DMS 273 (cell line): Measurements from ENCODE around the gene AFF3.
"Not testable (repeated sequence)": the region's sequence is repeated elsewhere in the genome, so short reads cannot be mapped to it uniquely, and the experiment has no call there.

Source experiments
- DNase-seq: peaks from one replicate; lab custom pipeline; 2025; ENCODE audit not compliant: unreplicated experiment; lab: John Stamatoyannopoulos, UW

The AFF3 gene

DNA sequence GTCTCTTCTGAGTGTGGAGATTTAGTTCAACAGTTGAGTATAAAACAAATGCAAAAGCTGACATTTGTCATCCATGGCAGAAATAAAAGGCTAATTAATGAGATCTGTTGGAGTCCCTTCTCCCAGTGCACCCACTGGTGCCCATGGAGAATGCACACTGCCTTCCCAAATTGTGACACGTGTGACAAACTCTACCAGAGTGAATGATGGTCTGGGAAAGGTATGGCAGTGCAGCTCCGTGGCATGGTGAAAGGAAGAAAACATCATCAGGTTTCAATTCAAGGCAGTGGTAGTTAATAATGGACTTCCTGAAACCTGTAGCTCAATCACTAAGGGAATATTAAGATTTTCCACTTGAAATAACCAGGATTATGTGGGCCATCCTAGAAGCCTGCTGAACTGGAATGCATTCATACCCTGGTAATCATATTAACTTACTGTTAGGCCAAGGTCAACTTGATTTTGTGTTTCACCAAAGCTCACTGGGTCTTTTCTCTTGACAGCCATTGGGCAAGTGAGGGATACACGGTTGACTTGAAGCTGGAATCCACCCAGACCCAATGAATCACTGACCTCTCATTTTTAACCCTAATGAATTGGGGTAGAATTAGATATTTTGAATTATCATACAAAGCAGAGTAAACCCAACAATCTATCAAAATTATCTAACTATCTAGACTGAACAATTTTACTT lies 167.6 kb downstream of the AFF3 start:
- no peak for DNase-seq

DNA sequence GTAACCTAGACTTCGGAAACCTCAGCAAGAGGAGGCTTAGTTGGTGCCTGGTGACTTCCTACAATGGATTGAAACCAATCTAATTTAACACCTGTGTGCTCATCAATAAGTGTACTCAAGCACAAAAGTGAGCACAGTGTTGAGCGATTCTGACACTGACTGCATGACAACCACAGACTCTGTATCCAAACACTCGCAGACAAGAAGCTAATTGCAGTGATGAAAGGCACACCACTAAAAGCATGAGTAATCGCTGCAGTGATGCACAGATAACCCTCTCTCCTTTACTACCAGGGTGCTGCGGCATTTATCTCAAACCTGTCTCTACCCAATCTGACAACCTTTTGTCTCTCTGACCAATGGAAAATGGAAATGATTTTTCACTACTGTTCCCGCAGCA lies 168.1 kb downstream of the AFF3 start:
- DNase-seq: no peak

DNA sequence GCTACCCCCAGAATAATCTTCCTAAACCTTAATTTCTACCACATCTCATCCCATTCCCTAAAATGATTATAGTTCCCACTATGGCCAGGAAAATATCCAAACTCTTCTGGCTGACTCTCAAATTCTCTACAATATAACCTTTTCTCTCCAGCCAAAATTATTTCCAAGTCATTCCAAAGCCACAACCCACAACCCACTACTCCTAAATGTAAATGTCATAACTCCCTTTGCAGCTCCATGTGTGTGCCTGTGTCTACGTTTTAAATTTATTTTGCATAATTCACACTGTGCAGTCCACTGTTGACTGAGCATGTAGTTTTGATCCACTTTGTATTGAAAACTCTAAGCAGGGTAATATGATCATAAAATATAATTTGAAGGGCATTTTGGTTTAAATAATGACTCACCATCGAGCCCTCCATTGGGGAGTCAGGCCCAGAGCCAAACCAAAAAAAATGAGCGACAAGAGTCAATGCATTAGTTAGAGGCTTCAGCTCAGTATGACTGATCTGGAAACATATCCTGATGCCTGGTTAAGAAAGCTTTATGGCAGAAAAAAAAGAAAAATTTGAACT lies 171.0 kb downstream of the AFF3 start:
- DNase-seq: no peak

DNA sequence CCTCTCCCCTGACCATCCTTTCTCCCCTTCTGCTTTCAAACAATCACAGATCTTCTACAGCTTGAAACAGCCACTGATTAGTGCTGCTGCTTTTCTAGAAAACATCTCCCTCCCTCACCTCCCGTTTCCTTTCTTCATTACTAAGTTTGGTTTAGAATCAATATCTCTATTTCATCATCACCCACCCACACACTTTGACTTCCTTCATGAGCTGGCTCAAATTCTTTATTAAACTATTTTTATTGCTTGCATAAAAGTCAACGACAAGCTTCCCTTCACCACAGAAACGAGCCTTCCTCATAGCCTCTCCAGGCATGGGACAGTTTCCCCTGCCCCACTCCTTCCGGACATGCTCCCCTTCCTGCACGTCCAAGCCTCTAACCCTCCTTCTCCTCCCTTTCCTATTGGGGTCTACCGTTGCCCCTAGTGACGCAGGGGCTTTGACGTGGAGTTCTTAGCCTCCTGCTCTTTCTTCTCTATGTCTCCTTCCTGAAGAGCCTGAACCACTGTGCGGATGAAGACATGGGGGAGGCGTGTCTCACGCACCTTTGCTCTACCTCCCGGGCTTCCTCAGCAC lies 172.0 kb downstream of the AFF3 start:
- DNase-seq: no peak

DNA sequence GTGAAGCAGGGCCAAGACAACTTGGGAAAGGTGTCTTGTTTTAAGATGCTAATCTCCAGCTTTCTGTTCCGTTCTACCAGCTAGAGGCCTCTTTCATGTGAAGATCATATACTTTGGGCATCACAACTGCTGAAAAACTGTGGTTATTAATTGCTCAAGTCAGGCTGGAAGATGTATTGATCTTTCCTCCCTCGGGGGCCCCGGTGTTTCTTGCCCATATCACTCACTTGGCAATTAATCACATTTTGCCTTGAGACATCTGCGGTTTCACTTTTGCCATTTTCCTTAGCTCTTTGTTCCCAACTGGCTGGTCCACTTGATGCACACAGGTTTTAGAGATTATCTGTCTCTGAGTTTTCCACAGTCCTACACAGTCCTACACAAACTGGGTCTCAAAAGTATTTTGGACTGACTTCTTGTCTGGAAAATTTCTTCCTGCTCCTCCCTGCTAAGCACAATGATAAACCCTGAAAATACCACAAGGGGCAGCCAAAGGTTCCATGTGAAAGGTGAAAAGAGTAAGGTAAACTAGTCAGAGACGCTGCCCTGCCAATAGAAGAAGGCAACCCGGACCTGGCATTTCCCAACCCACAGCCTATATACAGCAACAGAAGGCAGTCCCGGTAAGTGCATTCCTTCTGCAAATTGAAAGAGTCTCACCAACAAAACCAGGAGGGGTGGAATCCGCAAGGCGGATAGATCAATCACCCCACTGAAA lies 181.0 kb downstream of the AFF3 start:
- no peak for DNase-seq

DNA sequence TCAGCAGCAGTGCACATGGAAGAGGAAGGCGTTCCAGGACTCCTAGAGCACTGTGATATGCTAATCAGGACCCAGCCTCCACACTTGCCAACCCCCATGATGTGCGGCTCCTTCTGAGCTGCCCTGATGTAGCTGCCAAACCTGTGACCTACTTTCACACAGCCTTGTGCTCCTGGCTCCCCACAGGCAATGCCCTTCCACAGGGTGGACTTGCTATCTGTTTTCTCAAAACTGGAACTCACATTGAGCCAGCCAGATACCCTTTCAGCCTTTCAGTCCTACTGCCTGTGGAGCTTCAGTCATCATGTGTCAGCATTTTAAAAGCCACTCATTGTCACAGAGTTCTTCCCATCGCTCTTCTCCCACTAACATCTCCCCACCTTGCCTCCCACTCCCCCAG lies 181.6 kb downstream of the AFF3 start:
- peak; percentile 45 for DNase-seq

DNA sequence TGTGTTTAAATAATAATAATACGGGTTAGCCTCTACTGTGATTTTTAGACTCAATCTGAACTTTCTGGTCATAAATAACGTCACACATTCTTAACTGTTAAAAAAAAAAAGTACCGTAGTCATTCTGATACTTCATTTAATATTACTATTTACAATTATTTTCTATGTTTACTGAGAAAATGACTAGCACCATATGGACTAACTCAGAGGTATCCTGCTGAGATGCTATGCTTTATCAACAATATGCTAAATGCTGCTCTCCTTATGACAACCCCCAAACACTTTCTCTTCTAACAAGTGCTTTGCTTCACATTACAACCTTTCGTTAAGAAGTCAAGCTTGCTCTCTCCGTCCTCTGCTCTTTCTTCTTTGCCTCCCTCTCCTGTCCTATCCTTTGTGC lies 182.1 kb downstream of the AFF3 start:
- DNase-seq: peak; percentile 45

DNA sequence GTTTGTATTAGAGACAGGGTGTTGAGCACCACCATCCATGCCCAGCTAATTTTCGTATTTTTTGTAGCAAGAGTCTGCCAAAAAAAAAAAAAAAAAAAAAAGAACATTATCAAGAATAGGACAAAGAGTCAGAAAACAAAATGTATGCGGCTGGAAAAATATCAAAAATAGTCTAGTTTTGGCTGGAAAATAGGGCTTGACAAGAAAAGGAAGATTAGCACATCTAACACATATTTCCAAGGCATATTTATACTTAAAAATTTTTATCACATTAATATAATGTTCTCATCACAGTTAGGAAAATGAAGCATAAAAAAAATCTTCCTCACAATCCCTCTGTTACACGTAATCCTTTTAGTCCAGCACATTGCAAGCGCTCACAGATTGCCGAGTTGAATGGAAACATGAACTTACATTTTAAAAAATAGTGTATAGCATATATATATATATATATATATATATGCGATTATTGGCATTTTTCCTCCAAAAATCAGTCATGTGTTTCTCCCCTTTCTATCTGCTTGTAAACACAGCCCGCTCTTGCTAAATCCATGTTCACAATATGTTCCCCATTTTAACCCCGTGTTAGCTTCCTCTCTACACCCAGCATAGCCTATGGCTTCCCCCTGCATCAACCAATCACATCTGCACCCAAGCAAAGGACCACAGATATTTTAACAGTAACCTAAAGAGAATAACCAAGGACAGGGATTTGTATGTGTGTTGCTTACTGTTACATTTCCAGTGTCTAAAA lies 183.0 kb downstream of the AFF3 start:
- DNase-seq: no peak

DNA sequence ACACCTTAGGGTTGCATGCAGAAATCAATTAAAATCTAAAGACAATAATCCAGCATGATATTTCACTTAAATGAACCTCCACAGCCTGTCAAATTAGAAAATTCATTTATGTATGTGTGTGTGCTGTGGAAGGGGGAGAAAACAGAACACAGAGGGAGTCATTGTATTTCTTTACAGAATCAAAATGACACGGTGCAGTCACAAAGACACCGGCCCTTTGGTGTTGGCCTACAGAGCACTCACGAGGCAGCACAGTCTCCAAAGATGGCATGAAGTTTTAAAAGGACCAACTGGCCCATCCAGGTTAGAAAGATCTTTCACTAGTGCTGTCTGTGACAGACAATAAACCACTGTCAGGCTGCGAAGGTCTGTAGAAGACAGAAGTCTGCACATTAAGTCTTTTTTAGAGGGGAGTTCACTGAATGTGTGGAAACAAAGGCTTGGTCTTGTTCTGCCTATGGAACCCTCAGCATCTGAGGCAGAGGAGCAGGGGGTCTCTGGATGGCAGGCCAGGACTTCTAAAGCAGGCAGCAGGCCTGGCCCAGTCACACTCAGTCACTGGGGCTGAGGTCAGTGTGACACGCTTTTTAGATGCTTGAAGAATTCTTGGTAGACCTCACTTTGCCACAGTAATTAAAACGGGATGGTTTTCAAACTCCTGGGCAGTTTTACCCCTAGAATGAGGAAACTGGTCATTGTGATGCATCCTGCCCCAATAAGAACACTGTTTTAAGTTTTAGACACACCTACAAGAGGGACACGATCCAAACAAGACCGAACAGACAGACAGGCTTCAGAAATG lies 184.9 kb downstream of the AFF3 start:
- DNase-seq: no peak

DNA sequence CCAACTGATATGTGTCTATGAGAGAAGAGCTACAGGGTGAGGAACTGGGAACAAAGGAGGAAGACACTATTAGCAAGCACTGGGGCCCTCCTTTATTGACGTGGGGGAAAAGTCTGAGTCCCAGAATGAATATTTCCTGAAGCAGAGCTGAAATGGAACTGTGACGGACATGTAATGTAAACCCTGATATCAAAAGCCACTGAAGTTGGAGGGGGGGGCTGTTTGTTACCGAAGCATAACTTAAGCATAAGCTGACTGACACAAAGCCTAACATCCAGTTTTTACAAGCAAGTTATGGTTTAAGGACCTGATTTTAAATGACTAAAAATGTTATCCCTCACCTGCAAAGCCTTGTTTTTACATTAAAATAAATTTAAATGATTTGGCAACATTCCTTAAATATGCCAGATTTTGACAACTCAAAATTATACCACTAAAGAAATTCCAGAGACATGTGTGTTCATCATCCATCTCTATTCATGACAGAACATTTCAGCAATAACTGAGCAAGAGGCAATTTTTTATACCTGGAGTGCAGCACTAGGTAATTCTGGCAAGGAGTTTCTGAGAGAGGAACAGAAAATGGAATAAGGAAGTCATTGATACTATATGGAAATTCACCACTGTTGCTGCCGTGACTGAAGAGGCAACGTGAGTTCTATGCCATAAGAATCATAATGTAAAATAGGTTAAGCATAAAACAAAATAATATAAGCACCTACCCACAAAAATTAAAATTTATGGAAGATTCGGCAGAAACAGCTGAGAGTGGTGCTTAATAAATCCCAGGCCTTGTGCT lies 186.0 kb downstream of the AFF3 start:
- DNase-seq: no peak

DNA sequence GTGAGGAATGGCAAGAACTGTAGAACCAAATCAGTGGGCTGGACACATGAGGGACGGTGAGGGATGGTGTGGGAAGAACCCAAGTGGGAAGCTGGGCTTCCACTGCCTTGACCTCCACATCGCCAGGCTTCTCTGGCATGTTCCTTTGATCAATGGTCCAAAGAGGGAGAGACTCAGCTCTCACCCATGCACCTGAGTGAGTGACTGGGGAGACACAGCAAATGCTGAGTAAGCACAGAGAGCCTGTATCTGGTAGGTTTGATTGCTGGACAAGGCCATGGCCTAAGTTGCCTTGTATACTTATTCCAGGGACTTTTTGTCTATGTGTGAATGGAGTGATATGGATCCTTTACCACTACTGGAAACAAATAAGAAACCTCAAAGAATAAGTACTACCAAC lies 188.6 kb downstream of the AFF3 start:
- DNase-seq: no peak

DNA sequence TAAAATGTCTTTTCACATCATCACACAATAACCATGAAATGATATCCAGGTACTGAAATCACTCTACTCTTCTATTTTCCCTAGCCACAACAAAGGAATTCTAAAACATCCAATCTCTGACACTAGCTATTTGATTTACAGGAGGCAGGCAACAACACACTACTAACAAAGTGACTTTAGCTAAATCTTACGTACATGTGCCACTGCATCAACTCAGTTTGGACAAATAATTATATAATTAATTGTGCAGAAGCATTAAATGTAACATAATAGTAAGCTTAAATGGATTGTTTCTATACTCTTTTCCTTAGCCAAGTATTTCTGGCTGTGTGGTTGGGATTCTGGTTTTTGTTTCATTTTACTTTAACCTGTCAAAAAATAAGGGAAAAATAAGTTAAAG lies 192.4 kb downstream of the AFF3 start:
- no peak for DNase-seq

DNA sequence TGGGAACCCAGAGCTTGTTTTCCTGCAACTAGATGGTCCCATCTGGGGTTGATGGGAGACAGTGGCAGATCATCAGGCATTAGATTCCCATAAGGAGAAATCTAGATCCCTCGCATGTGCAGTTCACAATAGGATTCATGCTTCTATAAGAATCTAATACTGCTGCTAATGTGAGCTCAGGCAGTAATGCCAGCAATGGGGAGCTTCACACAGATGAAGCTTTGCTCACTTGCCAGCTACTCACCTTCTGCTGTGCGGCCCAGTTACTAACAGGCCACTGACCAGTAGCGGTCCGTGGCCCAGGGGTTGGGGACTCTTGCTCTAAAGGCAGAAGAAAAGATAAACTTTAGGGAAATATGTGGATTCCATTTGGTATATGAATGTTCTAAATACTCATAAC lies 192.9 kb downstream of the AFF3 start:
- DNase-seq: no peak

DNA sequence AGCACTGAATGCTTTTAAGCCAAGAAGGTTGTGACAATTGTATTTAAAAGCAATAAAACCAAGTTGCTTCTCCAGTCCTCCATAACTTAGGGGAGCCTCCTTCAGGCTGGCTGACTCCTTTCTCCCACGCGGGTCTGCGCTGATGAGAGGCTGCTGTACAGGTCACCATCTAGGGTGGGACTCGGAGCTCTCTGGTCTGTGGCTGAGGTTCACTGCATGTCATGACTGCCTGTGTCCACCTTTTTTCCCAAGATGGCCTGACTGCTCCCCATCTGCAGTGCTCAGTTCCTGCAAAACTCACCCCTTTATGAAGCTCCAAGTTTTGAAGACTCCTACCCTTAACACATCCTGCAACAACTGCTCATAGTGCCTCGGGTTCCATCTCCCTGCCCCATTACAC lies 194.4 kb downstream of the AFF3 start:
- no peak for DNase-seq

DNA sequence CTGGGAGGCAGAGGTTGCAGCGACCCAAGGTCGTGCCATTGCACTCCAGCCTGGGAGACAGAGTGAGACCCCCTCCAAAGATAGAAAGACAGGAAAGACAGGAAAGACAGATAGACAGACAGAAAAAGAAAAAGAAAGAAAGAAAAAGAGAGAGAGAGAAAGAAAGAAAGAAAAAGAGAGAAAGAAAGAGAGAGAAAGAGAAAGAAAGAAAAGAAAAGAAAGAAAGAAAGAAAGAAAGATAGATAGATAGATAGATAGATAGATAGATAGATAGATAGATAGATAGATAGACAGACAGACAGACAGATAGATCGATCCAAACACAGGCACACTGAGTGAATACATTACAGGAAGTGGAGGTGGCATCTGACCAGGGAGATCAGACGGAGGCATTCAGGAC lies 195.0 kb downstream of the AFF3 start:
- DNase-seq: not testable (repeated sequence)

DNA sequence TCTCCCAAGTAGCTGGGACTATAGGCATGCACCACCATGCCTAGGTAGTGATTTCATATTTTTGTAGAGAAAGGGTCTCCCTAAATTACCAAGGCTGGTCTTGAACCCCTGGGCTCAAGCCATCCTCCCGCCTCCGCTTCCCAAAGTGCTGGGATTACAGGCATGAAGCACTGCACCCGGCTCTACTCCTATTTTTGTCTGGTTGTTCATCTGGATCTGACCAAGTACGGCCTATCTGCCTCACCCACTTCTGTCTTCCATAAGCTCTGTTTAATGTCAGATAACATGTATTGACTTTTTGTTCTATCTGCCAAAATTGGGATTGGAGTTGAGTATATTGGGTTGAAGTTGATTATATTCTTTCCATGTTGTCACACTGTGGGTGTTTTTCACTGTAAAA lies 198.4 kb downstream of the AFF3 start:
- no peak for DNase-seq

DNA sequence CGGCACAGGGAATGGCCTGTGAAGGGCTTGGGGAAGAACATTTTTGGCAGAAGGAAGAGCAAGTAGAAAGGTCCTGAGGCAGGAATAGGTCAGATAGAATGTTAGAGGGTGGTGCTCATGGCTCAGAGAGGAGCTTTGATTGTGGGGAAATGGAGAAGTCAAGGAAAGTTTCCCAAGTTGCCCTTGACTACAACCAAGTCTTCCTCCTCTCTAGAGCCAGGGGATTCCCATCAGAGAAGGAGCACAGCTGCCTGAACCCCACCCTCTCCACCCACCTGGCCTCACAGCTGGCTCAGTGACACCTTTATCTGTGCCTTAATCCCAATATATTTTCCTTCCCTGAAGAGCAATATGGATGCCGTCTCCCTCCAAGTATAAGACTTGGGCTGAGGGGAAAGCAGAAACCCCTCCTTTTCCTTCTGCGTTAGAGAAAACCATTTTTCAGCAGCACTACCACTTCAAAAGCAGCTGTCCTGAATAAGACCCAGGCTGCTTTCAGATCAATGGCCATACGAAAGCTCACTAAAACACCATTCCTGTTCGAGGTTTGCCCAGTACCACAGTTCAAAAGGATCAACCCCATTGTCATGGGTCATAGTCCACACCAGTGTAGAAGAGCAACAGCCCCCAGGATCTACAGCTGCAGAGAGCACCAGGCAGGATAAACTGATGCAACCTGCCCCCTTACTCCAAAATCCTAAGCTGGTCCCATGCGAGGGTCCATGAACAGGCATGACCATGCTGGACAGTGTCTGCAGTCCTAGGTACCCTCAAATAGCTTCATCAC lies 199.6 kb downstream of the AFF3 start:
- DNase-seq: no peak

DNA sequence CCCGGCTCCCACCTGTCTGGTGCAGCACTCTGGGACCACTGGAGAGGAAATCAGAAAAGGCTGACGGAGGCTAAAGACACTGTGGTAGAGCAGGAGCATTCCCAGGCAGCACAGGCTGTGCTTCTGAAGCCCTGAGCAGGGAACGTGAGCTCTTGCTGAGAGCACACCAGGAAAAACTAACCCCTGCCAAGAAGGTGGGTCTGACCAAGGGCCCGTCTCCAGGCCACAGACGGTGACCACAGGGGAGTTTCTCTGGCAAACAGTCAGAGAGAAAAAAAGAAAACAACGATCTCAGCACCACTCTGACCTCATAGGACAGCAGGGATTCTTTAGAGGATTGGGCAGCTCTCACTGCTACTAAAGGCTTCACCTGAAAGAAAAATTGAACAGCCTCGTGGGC lies 201.4 kb downstream of the AFF3 start:
- DNase-seq: no peak

DNA sequence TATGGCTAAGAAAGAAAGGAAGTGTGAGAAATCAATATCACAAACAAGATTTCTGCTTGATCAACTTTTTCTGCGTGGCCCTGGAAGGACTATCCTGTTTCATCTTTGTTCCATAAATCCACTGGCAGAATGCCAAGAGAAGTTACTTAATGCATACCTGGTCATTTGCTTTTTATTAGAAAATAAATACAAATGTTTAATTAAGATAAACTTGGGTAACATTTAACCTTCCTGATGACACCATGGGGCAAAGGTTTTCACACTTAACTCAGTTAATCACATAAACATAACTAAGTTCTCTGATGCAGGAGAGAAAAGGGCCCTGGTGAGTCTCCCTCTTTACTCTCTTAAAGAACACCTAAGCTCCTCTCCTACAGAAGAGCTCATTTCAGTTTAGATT lies 203.3 kb downstream of the AFF3 start:
- DNase-seq: peak; percentile 7
